DOHH2 (cell line): ENCODE measurements around the gene HOXB13.

ENCODE experiments used
- CTCF ChIP-seq: fragments of 200-600 bp; sonication (generic); IDR thresholded peaks from one replicate; pipeline ENCODE4 v1.5.1; 2014; ENCODE audit warnings: antibody characterized with exemption, mild to moderate bottlenecking, low read depth, low read length; ENCODE audit not compliant: poor library complexity, severe bottlenecking
- EZH2phosphoT487 ChIP-seq: fragments of 200-600 bp; sonication (generic); IDR thresholded peaks from 2 replicates; pipeline ENCODE4 v1.6.1; 2017; ENCODE audit warnings: borderline replicate concordance, mild to moderate bottlenecking, antibody characterized with exemption, low read length, moderate library complexity, mixed read lengths

- TF ChIP-seq CTCF: no peak
- no peak for TF ChIP-seq EZH2phosphoT487
These were observed 35.4 kb downstream of the HOXB13 start for GRCh38 chr17:48693178-48693577.
